Prostate gland (tissue), 2 donors: ENCODE data around the gene HSPE1.
"Not testable (repeated sequence)": the region's sequence is repeated elsewhere in the genome, so short reads cannot be mapped to it uniquely, and the experiment has no call there.

Experiments used
- POLR2A ChIP-seq: fragments of 450-650 bp; IDR thresholded peaks from one replicate; pipeline ENCODE4 v1.6.1; 2016; ENCODE audit warnings: antibody characterized with exemption, mild to moderate bottlenecking
- POLR2AphosphoS5 ChIP-seq: sonication (generic); formaldehyde crosslinking; IDR thresholded peaks from one replicate; pipeline ENCODE4 v1.6.1; 2017; ENCODE audit warnings: antibody characterized with exemption
- TF ChIP-seq, protein P1 (sequence below), 4 experiments: fragments of 200-600 bp in 2 of 4; fragments of 450-650 bp in 2 of 4; sonication (generic) in 2 of 4; IDR thresholded peaks; 1 replicate in 3 of 4; 2 replicates in 1 of 4; pipeline ENCODE4 v1.5.1; 2016 to 2019; ENCODE audit warnings: antibody characterized with exemption in 4 of 4, mild to moderate bottlenecking in 2 of 4, moderate library complexity in 2 of 4

- TF ChIP-seq, protein P1, sequence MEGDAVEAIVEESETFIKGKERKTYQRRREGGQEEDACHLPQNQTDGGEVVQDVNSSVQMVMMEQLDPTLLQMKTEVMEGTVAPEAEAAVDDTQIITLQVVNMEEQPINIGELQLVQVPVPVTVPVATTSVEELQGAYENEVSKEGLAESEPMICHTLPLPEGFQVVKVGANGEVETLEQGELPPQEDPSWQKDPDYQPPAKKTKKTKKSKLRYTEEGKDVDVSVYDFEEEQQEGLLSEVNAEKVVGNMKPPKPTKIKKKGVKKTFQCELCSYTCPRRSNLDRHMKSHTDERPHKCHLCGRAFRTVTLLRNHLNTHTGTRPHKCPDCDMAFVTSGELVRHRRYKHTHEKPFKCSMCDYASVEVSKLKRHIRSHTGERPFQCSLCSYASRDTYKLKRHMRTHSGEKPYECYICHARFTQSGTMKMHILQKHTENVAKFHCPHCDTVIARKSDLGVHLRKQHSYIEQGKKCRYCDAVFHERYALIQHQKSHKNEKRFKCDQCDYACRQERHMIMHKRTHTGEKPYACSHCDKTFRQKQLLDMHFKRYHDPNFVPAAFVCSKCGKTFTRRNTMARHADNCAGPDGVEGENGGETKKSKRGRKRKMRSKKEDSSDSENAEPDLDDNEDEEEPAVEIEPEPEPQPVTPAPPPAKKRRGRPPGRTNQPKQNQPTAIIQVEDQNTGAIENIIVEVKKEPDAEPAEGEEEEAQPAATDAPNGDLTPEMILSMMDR (IDR thresholded peaks at IDR 0.05), result not testable (repeated sequence)
- TF ChIP-seq POLR2A, POLR2AphosphoS5: not testable (repeated sequence)
Measured at GRCh38 chr2:197551260-197551659, 51.1 kb downstream of the HSPE1 start.
